HT1080 (cell line): ENCODE data around the gene WDR7. TPM values are rescaled to one million over a fixed set of nuclear protein-coding genes. Genes with fewer than 3 reads are reported as not detected.
"Not testable (repeated sequence)": the region's sequence is repeated elsewhere in the genome, so short reads cannot be mapped to it uniquely, and the experiment has no call there.

Source experiments
- DNase-seq: peaks from one replicate; pipeline ENCODE4 v3.0.0-alpha.2; 2015; ENCODE audit warnings: low read depth
- total RNA-seq: library from RNA; depleted of rRNA; stranded (reverse); fragments of >200 nt; shearing (Covaris generic); gene quantifications from 2 replicates; pipeline ENCODE4 v1.2.3, GENCODE V29; 2014

Gene WDR7
- total RNA-seq, 1 experiment from 2014 or later: 11.4 TPM

- DNase-seq: no peak
Observed at GRCh38 chr18:56652802-56653201, 1.6 kb downstream of the WDR7 start.

GRCh38 chr18:56654280-56654679 lies 3.1 kb downstream of the WDR7 start:
- DNase-seq: not testable (repeated sequence)

GRCh38 chr18:56658261-56658660 lies 7.1 kb downstream of the WDR7 start:
- no peak for DNase-seq

- no peak for DNase-seq
Observed at GRCh38 chr18:56659111-56659510, 8.0 kb downstream of the WDR7 start.

GRCh38 chr18:56660655-56661054 lies 9.5 kb downstream of the WDR7 start:
- no peak for DNase-seq

- DNase-seq: no peak
Observed at GRCh38 chr18:56661360-56662062, 10.4 kb downstream of the WDR7 start.

- DNase-seq: no peak
Observed at GRCh38 chr18:56662063-56662408, 10.9 kb downstream of the WDR7 start.

- DNase-seq: no peak
Observed at GRCh38 chr18:56662502-56662901, 11.3 kb downstream of the WDR7 start.

- DNase-seq: no peak
Observed at GRCh38 chr18:56662902-56663301, 11.7 kb downstream of the WDR7 start.

- DNase-seq: no peak
Observed at GRCh38 chr18:56672391-56672790, 21.2 kb downstream of the WDR7 start.

- no peak for DNase-seq
Observed at GRCh38 chr18:56672981-56673380, 21.8 kb downstream of the WDR7 start.

GRCh38 chr18:56676639-56677038 lies 25.5 kb downstream of the WDR7 start:
- DNase-seq: no peak

- DNase-seq: peak; percentile 4
Observed at GRCh38 chr18:56678836-56679565, 27.8 kb downstream of the WDR7 start.

GRCh38 chr18:56684277-56684676 lies 33.1 kb downstream of the WDR7 start:
- no peak for DNase-seq

- DNase-seq: no peak
Observed at GRCh38 chr18:56691530-56691929, 40.4 kb downstream of the WDR7 start.

GRCh38 chr18:56696966-56697365 lies 45.8 kb downstream of the WDR7 start:
- peak; percentile 3 for DNase-seq

- peak; percentile 15 for DNase-seq
Observed at GRCh38 chr18:56702946-56703345, 51.8 kb downstream of the WDR7 start.

- DNase-seq: peak; percentile 85
Observed at GRCh38 chr18:56709463-56709862, 58.3 kb downstream of the WDR7 start.

GRCh38 chr18:56711708-56712445 lies 60.7 kb downstream of the WDR7 start:
- DNase-seq: no peak

GRCh38 chr18:56712761-56713160 lies 61.6 kb downstream of the WDR7 start:
- no peak for DNase-seq

- DNase-seq: no peak
Observed at GRCh38 chr18:56715121-56715520, 64.0 kb downstream of the WDR7 start.

- no peak for DNase-seq
Observed at GRCh38 chr18:56716692-56717146, 65.6 kb downstream of the WDR7 start.
